ENCODE data around the gene SUMO2.

Gene SUMO2

GRCh38 chr17:75146592-75146991, 36.2 kb downstream of the SUMO2 start:
- Histone ChIP-seq H3K4me1 (ENCODE audit: insufficient read depth, low read length, severe bottlenecking) (peaks cover 4% of the 10 kb centered on the region), H3K9ac (ENCODE audit: low read length) (no peak overlapping the region), H3K9me2 (ENCODE audit: low read depth, low read length) (no peaks in the 10 kb centered on the region), H3K79me2 (ENCODE audit: insufficient read depth, low read length) (peaks cover 30% of the 10 kb centered on the region), H3K27ac (ENCODE audit: low read depth, low read length, poor library complexity, severe bottlenecking) (no peak overlapping the region), H2AFZ (ENCODE audit: low read length) (no peak overlapping the region), H3K4me2 (ENCODE audit: low read length) (no peak overlapping the region), H3K36me3 (ENCODE audit: insufficient read depth, low read length) (peaks cover 80% of the 10 kb centered on the region), H3K9me3 (ENCODE audit: low read length) (no peaks in the 10 kb centered on the region), H4K20me1 (ENCODE audit: insufficient read depth, low read length) (no peaks in the 10 kb centered on the region), H3K27me3 (ENCODE audit: insufficient read depth, low read length) (no peaks in the 10 kb centered on the region), H3F3A (ENCODE audit: insufficient read depth, low read length) (no peaks in the 10 kb centered on the region), H3K4me3 (ENCODE audit: low read depth, low read length, poor library complexity, severe bottlenecking) (no peak overlapping the region)
- TF ChIP-seq CTCF (IDR thresholded peaks at IDR 0.05; ENCODE audit: low read length) (no peak), EZH2 (IDR thresholded peaks at IDR 0.05; ENCODE audit: borderline replicate concordance, low read length) (no peak)

GRCh38 chr17:75144816-75145512, 37.8 kb downstream of the SUMO2 start:
- H3K79me2 ChIP-seq (ENCODE audit: insufficient read depth, low read length): peaks cover 14% of the 10 kb centered on the region
- H3F3A ChIP-seq (ENCODE audit: insufficient read depth, low read length): no peaks in the 10 kb centered on the region

GRCh38 chr17:75142236-75142971, 40.4 kb downstream of the SUMO2 start:
- TF ChIP-seq CTCF (IDR thresholded peaks at IDR 0.05; ENCODE audit: low read length): no peak
- no peak for TF ChIP-seq EZH2 (IDR thresholded peaks at IDR 0.05; ENCODE audit: borderline replicate concordance, low read length)
- Histone ChIP-seq H3K79me2 (ENCODE audit: insufficient read depth, low read length) (no peaks in the 10 kb centered on the region), H3K4me3 (ENCODE audit: low read depth, low read length, poor library complexity, severe bottlenecking) (no peak overlapping the region), H3K36me3 (ENCODE audit: insufficient read depth, low read length) (peaks cover 93% of the 10 kb centered on the region), H3K9ac (ENCODE audit: low read length) (no peak overlapping the region), H3K27me3 (ENCODE audit: insufficient read depth, low read length) (no peaks in the 10 kb centered on the region), H3K4me1 (ENCODE audit: insufficient read depth, low read length, severe bottlenecking) (peaks cover 4% of the 10 kb centered on the region), H3K9me3 (ENCODE audit: low read length) (no peaks in the 10 kb centered on the region), H3K9me2 (ENCODE audit: low read depth, low read length) (no peaks in the 10 kb centered on the region), H3K4me2 (ENCODE audit: low read length) (no peak overlapping the region), H4K20me1 (ENCODE audit: insufficient read depth, low read length) (no peaks in the 10 kb centered on the region), H2AFZ (ENCODE audit: low read length) (no peak overlapping the region), H3K27ac (ENCODE audit: low read depth, low read length, poor library complexity, severe bottlenecking) (no peak overlapping the region), H3F3A (ENCODE audit: insufficient read depth, low read length) (no peaks in the 10 kb centered on the region)

More at GRCh38 chr17:75144816-75145512, 37.8 kb downstream of the SUMO2 start:
- Histone ChIP-seq H3K27me3 (ENCODE audit: insufficient read depth, low read length) (no peaks in the 10 kb centered on the region), H3K36me3 (ENCODE audit: insufficient read depth, low read length) (peaks cover 96% of the 10 kb centered on the region), H3K9ac (ENCODE audit: low read length) (no peak overlapping the region), H2AFZ (ENCODE audit: low read length) (no peak overlapping the region), H3K27ac (ENCODE audit: low read depth, low read length, poor library complexity, severe bottlenecking) (no peak overlapping the region), H4K20me1 (ENCODE audit: insufficient read depth, low read length) (no peaks in the 10 kb centered on the region), H3K4me3 (ENCODE audit: low read depth, low read length, poor library complexity, severe bottlenecking) (no peak overlapping the region), H3K9me3 (ENCODE audit: low read length) (no peaks in the 10 kb centered on the region), H3K4me2 (ENCODE audit: low read length) (no peak overlapping the region), H3K9me2 (ENCODE audit: low read depth, low read length) (no peaks in the 10 kb centered on the region), H3K4me1 (ENCODE audit: insufficient read depth, low read length, severe bottlenecking) (peaks cover 4% of the 10 kb centered on the region)
- TF ChIP-seq CTCF (IDR thresholded peaks at IDR 0.05; ENCODE audit: low read length) (no peak), EZH2 (IDR thresholded peaks at IDR 0.05; ENCODE audit: borderline replicate concordance, low read length) (no peak)

Data from OCI-LY1 (cell line).